Glomerular endothelial cell (primary cell): ENCODE data around the gene IPO9. TPM values are rescaled to one million over a fixed set of nuclear protein-coding genes. Genes with fewer than 3 reads are reported as not detected.
"Not testable (repeated sequence)": the region's sequence is repeated elsewhere in the genome, so short reads cannot be mapped to it uniquely, and the experiment has no call there.

Experiments
- DNase-seq: peaks from one replicate; pipeline ENCODE4 v3.0.0-alpha.2; 2011; ENCODE audit warnings: low read depth, low spot score; ENCODE audit errors: extremely low read depth
- total RNA-seq: library from RNA; depleted of rRNA; stranded (reverse); fragments of >200 nt; gene quantifications from 2 replicates; pipeline ENCODE4 v1.2.3, GENCODE V29; 2015

Gene IPO9
- total RNA-seq, 1 donor from 2014 or later = 37.3 TPM

GRCh38 chr1:201845331-201846083, 16.6 kb downstream of the IPO9 start:
- no peak for DNase-seq

- DNase-seq = no peak
Observed at GRCh38 chr1:201847150-201847549, 18.2 kb downstream of the IPO9 start.

- DNase-seq = no peak
Observed at GRCh38 chr1:201848230-201848629, 19.3 kb downstream of the IPO9 start.

GRCh38 chr1:201849372-201850052, 20.6 kb downstream of the IPO9 start:
- DNase-seq = no peak

DNA sequence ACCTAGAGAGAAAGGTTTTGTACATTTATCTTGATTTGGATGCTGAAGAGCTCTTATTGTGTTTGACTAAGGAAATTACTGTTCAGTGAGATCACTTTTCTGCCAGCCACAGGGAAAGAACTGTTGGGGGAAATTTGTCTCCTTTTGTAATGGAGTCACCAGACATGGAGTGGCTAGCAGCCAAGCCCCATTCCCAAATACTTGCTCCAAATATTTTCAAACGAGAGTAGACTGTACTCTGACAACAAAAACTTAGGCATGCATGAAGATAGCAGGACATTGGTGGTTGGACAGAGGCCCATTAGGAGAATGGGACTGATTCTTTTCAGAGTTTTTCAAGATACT, 21.1 kb downstream of the IPO9 start:
- peak; percentile 80 for DNase-seq

DNA sequence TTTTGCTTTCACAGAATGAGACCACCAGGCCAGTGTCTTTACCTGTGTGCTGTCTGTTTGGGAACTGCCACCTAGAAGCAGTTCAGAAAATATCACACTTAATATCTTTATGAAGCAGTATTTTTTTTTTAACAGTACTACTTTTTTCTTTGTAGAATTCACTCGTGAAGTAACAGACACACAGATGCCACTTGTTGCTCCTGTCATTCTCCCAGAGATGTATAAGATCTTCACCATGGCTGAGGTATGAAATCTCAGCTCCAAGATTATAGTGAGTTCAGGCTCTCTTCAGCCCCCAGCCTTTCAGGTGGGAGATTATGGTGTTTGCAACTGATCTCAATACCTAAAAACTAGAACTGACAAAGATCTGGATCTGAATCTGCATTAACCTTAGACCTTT, 23.0 kb downstream of the IPO9 start:
- DNase-seq = no peak

- not testable (repeated sequence) for DNase-seq
Observed at GRCh38 chr1:201856722-201857121, 27.8 kb downstream of the IPO9 start.

GRCh38 chr1:201859424-201859823, 30.5 kb downstream of the IPO9 start:
- peak; percentile 67 for DNase-seq

DNA sequence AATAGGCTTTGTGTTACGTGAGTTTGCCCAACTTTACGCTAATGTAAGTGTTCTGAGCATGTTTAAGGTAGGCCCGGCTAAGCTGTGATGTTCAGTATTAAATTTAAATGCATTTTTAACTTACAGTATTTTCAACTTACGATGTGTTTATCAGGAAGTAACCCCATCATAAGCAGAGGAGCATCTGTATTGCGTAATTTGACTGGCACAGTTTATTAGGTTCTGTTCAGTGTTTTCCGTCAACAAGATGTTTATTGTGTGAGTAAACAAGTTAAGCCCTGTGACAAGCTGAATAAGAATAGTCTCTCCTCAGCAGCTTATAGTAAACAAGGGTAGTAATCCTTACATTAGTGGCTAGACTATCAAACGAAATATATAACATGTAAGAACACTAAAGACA, 32.5 kb downstream of the IPO9 start:
- no peak for DNase-seq

GRCh38 chr1:201870397-201870796, 41.4 kb downstream of the IPO9 start:
- DNase-seq = no peak

DNA sequence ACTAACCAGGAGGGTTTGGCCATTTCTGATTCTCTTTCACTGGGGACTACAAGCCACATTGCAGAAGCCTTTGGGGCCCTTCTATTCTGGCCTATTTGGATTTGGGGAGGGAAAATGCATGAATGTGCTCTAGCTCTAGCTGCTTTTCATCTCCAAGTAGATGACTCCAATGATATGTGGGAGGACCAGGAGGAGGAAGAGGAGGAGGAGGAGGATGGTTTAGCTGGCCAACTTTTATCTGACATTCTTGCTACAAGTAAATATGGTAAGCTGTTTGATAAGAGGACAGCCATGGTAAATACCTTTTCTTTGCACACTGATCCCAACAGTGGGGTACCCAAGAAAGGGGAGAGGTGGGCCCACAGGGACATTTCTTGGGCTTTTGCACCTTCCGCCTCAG, 45.7 kb downstream of the IPO9 start:
- no peak for DNase-seq

DNA sequence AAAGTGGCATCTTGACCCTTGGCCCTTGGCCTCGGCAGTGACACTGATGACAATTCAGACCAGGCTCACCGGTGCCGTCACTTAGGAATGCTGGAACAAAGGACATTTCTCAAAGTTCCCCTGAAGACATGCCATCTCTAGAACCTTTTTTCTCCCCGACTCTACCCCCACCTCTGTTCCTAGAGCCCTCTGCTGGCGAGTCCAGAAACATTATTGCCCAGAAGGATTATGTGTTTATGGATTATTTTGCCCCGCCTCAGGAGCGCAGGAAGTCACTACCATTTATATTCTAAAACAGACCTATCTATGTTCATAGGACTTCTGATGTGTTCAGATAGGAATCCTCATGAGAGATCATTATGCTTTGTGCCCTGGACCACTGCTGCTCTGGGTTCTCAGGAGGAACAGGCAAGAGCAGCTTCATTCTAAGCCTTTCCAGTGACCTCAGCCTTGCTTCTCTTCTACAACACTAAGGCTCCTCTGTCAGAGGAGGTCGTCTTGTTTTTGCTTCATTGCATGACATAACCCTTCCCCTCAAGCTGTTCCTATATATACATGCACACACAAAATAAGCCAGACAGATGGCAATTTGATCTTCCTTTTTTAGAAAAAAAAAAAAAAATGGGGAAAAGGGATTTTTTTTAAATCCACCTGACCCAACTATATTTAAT, 47.3 kb downstream of the IPO9 start:
- DNase-seq = no peak

DNA sequence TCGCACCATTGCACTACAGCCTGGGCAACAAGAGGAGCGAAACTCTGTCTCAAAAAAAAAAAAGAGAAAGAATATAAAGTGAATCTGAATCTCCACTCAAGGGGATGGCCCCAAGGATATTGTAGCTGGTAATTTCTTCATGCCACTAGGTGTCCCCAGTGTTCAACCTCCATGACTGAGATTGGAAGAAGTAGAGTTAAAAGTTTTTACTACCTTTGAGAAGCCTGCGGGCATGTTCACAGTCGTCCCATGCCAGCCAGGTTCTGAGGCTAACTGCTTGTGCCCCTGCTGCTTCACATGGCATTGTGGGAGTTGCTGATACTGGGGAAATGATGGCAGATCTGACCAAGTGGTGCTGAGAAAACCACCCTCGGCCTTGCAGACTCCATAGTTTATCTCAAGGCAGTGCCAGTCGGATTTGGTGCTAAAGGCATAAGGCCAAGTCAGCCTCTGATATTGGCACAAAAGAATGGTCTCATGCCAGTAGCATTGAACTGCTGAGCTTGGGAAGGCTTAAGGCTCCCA, 49.0 kb downstream of the IPO9 start:
- no peak for DNase-seq

GRCh38 chr1:201880928-201881571, 52.1 kb downstream of the IPO9 start:
- DNase-seq = no peak

DNA sequence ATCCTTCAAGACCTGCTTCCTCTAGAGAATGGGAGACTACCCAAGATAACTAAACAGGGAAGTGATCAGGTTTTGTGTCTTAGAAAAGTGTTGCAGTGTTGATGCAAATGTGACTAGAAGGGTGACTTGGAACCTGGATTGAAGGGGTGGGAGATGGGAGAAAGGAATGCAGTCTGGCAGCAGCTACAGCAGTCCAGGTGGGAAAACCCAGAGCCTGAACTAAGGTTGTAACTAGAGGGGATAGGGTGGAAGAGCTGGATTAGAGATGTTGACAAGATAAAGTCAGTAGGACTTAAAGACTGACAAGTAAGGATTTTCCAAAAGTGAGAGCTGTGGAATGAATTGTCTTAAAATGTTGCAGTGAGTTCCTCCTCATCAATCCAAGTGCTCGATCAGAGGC, 52.7 kb downstream of the IPO9 start:
- DNase-seq = no peak

DNA sequence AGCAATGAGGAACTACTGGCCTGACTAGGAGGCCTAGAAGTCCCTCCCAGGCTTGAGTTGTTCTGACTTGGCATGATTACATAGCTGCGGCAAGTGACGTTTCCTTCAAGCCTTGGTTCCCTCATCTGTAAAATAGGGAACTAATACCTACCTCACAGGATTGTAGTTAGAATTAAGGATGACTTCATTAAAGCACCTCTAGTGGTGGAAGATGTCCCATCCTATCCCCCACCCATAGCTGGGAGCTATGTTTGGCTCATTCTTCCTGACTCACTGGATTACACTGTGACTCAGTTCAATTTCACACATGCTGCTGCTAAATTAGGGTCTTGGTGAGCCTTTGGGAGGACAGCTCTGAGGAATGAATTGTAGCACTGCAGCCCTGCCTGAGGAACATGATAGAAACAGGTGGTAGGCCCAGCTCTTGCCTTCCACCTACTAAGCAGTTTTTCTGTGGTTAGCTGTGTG, 53.7 kb downstream of the IPO9 start:
- no peak for DNase-seq

DNA sequence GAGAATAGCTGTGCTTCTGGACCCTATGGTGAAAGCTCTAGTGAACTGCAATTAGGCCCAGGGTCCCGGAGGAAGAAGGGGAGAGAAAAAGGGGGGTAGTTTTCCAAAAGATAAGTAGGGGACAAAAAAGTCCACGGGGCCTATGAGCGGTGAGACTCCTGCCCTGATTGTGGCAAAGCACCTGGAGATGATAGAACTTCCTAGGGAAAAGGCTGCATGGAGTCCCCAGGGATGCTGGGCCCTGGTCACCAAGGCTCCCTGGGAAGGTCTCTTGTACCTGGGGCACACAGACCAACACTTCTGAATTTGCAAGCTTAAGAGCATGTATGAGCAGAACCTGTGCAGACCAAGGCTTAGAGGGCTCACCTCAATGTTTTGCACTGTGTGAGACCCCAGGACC, 54.3 kb downstream of the IPO9 start:
- DNase-seq = no peak

DNA sequence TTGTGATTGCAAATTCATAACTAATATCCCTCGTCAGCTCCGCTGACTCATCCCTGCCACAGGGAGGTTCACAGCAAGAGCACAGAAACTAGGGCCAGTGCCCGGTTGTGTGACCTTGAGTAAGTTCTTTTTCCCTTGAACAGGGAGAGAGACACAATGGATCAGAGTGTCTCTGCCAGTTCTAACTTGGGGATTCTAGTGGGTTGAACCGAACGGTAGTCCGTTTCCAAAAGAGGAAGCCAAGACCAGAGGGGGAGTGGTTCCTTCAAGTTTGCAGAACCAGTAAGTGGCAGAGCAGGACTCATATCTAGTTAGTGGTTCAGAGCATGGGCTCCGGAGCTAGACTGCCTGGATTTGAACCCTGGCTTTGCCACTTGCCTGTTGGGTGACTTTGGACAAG, 54.8 kb downstream of the IPO9 start:
- DNase-seq = no peak

DNA sequence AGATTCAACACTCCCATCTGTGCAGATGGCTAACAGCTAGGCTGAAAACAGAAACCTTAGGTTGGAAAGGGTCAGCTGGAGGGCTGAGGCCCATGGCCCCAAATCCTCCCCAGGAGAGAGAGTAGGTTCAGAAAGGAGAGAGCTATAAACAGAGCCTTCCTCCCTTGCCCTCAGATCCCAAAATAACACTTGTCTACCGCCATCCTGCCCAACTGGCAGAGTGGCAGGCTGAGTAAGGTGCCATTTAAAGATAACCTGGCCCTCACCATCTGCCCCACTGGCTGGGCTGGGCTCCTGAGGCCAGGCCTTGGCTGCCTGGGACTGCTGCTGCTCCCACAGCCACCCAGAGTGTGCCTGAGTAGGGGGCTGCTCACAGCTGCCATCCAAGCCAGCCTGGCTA, 55.5 kb downstream of the IPO9 start:
- no peak for DNase-seq

- no peak for DNase-seq
Observed at GRCh38 chr1:201885531-201886075, 56.6 kb downstream of the IPO9 start.
